ENCODE results near the gene PHF10.
"Not testable (repeated sequence)": the region's sequence is repeated elsewhere in the genome, so short reads cannot be mapped to it uniquely, and the experiment has no call there.

The PHF10 gene

DNA sequence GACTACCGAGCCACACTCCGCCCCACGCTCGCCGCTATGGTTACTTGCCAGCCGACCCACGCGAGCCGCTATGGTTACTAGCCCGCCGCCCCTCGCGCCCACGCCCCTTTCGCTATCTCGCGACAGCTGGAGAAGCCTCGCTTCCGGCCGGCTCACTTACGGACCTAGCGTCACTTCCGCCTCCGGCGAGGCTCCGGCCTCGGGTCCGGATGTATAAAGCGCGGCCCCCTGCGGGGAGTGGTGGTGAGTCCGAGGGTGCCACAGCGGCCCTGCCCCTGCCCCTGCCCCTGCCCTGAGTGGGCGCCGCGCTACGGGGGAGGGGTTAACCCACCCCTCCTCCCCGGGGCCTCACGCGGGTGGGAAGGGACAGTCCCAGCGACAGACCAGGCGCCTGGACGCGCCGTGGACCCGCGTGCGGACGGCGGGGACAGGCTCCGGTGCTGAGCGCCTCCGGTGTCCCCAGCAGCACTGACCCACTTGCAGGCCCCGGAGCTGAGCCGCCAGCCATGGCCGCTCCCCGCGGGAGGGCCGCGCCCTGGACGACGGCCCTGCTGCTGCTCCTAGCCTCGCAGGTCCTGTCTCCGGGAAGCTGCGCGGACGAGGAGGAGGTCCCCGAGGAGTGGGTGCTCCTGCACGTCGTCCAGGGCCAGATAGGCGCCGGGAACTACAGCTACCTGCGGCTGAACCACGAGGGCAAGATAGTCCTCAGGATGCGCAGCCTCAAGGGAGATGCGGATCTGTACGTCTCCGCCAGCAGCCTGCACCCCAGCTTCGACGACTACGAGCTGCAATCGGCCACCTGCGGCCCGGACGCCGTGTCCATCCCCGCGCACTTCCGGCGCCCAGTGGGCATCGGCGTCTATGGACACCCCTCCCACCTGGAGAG is 22.1 kb downstream of the PHF10 start, which contains the start of the genes C6orf120 and WDR27:
C6orf120 (plus strand) TSS at position 173 of the 886 bp plus-strand sequence; CDS start at position 507, 334 bp downstream.
WDR27 (minus strand) TSS at position 76 of the 886 bp plus-strand sequence. CDS start 13,024 bp downstream, outside the sequence.
- H3K27me3 Mint-ChIP-seq = no peaks in the 10 kb centered on the region
- peaks cover 13% of the 10 kb centered on the region for H3K36me3 Mint-ChIP-seq
- peak within 1 kb of the TSS; percentile 91 for H3K27ac Mint-ChIP-seq
- H3K9me3 Mint-ChIP-seq = no peaks in the 10 kb centered on the region
- H3K4me1 Mint-ChIP-seq = peaks cover 57% of the 10 kb centered on the region
- peak within 1 kb of the TSS; percentile 92 for H3K4me3 Mint-ChIP-seq

DNA sequence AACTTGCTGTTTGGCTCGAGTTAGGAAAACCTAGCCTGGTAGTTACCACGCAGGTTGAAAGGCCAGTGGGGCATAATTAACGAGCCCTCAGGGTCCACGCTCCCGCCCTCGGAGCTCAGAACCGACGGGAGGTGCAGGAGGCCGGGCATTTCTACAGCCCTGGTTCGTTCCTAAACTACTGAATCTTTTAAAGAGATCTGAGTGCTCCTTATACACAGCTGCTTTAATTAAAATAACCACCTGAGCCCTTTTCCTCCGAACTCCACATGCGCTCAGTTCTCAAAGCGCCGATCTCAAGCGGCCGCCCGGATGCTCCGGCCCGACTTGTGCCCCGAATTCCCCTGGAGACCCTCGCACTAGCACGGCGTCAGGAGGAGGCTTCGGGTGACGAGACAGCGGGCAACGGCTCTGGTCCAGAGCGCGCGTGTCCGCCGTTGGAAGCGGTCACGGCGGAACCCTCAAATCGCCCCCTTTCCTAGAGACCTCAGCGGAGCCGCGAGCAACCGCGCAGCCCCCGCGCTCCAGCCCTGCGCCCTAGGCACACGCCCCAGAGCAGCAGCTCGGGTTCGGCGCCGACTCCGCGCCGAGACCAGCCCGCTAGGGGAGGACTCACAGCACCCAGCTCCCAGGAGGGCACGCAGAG is 22.9 kb downstream of the PHF10 start:
- peak overlapping the region; percentile 91 for H3K27ac Mint-ChIP-seq
- H3K4me3 Mint-ChIP-seq = peak overlapping the region; percentile 91
- H3K9me3 Mint-ChIP-seq = no peaks in the 10 kb centered on the region
- peaks cover 49% of the 10 kb centered on the region for H3K4me1 Mint-ChIP-seq
- H3K27me3 Mint-ChIP-seq = no peaks in the 10 kb centered on the region
- peaks cover 11% of the 10 kb centered on the region for H3K36me3 Mint-ChIP-seq

DNA sequence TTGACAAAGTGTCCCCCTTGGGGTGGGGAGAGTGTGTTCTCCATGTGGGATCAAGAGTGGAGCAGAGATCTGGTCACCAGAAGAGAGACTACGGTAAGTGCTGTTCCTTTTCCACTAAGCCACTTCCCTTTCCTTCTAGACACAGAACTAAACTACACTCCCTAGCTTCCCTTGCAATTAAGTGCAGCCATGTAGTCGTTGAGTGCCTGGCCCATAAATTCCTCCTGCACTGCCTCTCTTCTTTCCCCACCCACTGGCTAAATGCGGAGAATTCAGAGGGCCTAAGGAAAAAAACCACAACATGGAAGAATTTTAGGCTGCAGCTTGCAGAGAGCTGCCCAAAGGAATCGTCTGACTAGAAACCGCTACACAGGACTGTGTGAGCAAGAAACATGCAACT is 24.0 kb downstream of the PHF10 start:
- H3K36me3 Mint-ChIP-seq = peaks cover 14% of the 10 kb centered on the region
- no peak overlapping the region for H3K27ac Mint-ChIP-seq
- no peaks in the 10 kb centered on the region for H3K27me3 Mint-ChIP-seq
- no peaks in the 10 kb centered on the region for H3K9me3 Mint-ChIP-seq
- peak overlapping the region; percentile 91 for H3K4me3 Mint-ChIP-seq
- peaks cover 39% of the 10 kb centered on the region for H3K4me1 Mint-ChIP-seq

DNA sequence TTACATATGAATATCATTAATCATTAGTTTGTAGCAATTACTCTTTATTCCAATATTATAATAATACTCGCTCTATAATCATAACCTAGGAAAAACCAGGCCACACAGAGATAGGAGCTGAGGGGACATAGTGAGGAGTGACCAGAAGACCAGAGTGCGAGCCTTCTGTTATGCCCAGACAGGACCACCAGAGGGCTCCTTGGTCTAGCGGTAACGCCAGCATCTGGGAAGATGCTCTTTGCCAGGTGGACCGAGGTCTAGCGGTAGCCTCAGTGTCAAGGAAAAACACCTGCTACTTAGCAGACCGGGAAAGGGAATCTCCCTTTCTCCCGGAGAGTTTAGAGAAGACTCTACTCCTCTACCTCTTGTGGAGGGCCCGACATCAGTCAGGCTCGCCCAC is 27.2 kb downstream of the PHF10 start:
- not testable (repeated sequence) for H3K9me3 Mint-ChIP-seq, H3K27ac Mint-ChIP-seq, H3K4me3 Mint-ChIP-seq, H3K27me3 Mint-ChIP-seq
- Mint-ChIP-seq H3K36me3 (peaks cover 15% of the 10 kb centered on the region), H3K4me1 (peaks cover 25% of the 10 kb centered on the region)

DNA sequence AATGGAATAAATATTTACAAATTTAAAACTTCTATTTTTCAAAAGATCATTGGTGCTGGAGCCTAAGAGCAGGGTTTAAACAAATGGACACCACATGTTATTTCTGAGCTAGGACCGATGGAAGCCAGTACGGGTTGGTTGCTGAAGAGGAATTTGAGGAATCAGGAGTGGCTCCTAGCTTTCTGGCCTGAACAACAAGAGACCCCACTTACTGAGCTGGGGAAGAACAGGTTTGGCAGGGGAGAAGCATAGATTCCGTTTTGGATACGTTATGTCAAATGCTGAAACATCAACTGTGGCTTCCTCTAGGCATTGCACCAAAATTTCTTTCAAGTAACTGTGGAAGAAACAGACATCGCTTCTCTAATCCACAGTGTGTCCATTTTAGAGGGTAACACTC is 29.2 kb downstream of the PHF10 start:
- H3K4me1 Mint-ChIP-seq = peaks cover 24% of the 10 kb centered on the region
- H3K4me3 Mint-ChIP-seq = no peak overlapping the region
- H3K27me3 Mint-ChIP-seq = no peaks in the 10 kb centered on the region
- peaks cover 22% of the 10 kb centered on the region for H3K36me3 Mint-ChIP-seq
- H3K9me3 Mint-ChIP-seq = peaks cover 5% of the 10 kb centered on the region
- no peak overlapping the region for H3K27ac Mint-ChIP-seq

DNA sequence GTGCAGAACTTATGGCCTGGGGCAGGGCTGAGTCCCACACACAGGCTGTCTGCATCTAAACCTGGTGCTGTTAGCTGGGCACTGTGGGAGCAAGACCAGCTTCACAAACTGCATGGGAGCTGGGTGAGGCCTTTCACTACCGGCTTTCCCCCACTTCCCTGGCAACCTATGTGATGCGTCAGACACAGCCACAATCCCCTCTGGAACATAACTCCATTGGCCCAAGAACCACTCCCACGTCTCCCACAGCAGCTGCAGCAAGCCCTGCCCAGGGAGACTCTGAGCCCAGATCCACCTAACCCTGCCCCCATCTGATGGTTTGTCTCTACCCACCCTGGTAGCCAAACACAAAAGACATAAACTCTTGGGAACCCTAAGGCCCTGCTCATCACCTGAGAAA is 31.8 kb downstream of the PHF10 start:
- Mint-ChIP-seq H3K9me3 (peaks cover 5% of the 10 kb centered on the region), H3K4me3 (no peak overlapping the region), H3K4me1 (peaks cover 11% of the 10 kb centered on the region), H3K27ac (no peak overlapping the region), H3K27me3 (no peaks in the 10 kb centered on the region), H3K36me3 (peaks cover 31% of the 10 kb centered on the region)

DNA sequence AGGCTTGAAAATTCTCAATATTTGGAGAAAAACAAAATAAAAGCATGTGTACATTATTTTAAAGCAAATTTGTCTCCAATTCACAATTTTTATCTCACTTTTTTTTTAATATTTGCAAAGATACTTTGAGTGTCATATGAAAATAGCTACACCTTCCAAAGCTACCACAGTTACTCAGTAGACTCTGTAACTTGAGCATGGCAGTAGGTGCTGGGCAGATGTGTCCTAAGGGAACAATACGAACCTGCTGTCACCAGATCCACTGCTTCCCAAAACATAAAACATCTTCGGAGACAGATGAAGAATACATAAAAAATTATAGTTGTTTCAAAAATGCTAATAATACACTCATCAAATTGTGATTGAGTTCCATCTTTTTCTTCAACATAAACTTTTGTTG is 33.0 kb downstream of the PHF10 start:
- peaks cover 11% of the 10 kb centered on the region for H3K4me1 Mint-ChIP-seq
- peaks cover 39% of the 10 kb centered on the region for H3K36me3 Mint-ChIP-seq
- H3K27ac Mint-ChIP-seq = no peak overlapping the region
- peaks cover 11% of the 10 kb centered on the region for H3K9me3 Mint-ChIP-seq
- no peaks in the 10 kb centered on the region for H3K27me3 Mint-ChIP-seq
- H3K4me3 Mint-ChIP-seq = no peak overlapping the region

DNA sequence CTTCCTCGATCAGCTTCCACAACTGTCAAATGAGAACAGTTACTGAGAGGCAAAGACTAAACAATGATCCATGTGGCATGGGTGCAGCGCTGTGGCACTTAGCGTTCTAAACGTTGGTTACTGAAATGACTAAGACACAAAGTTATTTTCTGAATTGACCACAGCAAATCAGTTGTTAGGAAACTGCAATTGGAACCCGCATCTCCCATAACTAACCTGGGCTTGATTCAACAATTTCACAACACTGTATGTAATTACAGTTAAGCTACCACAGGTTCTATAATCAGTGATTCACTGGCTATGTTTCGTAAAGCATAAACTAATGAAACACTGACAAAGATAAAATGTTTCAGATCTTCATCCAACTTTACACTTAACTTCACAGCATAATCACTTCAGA is 35.0 kb downstream of the PHF10 start:
- H3K4me1 Mint-ChIP-seq = peaks cover 11% of the 10 kb centered on the region
- peaks cover 49% of the 10 kb centered on the region for H3K36me3 Mint-ChIP-seq
- no peak overlapping the region for H3K4me3 Mint-ChIP-seq
- H3K27ac Mint-ChIP-seq = no peak overlapping the region
- H3K9me3 Mint-ChIP-seq = peaks cover 15% of the 10 kb centered on the region
- no peaks in the 10 kb centered on the region for H3K27me3 Mint-ChIP-seq

DNA sequence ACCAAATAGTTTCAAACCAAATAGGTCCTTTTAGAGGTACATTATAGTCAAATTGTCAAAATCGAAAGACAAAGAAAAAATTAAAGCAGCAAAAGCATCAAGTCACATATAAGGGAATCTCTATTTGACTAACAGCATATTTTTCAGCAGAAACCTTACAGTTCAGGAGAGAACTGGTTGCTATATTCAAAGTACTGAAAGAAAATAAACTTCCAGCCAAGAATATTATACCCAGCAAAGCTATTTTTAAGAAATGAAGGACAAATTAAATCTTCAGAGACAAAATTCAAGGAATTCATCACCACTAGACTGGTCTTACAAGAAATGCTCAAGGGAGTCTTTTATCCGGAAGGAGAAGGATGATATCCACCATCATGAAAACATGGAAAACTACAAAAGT is 38.4 kb downstream of the PHF10 start:
- Mint-ChIP-seq H3K9me3 (peaks cover 11% of the 10 kb centered on the region), H3K4me1 (peaks cover 11% of the 10 kb centered on the region), H3K27me3 (no peaks in the 10 kb centered on the region), H3K36me3 (peaks cover 50% of the 10 kb centered on the region), H3K4me3 (no peak overlapping the region), H3K27ac (no peak overlapping the region)

DNA sequence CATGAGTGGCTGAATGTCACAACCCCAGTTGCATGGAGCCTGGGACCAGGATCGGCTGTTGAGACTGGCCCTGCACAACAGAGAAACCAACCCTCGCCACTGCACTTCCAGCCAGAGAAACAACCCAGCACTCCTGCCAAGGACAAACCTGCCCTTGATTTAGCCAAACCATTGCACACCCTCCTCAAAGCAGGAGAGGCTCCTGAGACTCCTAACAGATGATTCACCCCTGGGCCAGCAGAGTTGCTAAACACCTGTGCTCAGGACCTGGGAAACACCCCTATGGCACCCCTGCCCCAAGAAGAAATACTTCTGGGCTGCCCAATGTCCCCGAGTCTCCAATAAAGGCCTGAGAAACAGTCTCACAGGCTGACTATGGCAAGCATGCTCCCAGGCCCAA is 40.2 kb downstream of the PHF10 start:
- Mint-ChIP-seq H3K4me1 (peaks cover 5% of the 10 kb centered on the region), H3K27me3 (no peaks in the 10 kb centered on the region), H3K27ac (no peak overlapping the region), H3K9me3 (peaks cover 11% of the 10 kb centered on the region), H3K4me3 (no peak overlapping the region), H3K36me3 (peaks cover 56% of the 10 kb centered on the region)

DNA sequence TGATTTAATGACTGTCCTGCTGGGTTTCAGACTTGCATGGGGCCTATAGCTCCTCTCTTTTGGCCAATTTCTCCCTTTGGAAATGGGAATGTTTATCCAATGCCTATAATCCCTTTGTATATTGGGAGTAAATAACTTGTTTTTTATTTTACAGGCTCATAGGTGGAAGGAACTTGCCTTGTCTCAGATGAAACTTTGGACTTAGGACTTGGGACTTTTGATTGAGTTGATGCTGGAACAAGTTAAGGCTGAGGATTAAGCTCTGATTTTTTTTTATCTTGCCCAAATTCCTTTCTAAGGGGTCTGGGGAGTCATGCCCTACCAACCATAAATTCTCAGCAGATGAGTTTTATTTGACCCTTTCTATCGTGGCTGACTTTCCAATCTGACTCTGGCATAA is 46.0 kb downstream of the PHF10 start:
- Mint-ChIP-seq H3K27ac (no peak overlapping the region), H3K4me1 (peaks cover 2% of the 10 kb centered on the region), H3K9me3 (no peaks in the 10 kb centered on the region), H3K4me3 (no peak overlapping the region), H3K27me3 (no peaks in the 10 kb centered on the region), H3K36me3 (peaks cover 50% of the 10 kb centered on the region)

DNA sequence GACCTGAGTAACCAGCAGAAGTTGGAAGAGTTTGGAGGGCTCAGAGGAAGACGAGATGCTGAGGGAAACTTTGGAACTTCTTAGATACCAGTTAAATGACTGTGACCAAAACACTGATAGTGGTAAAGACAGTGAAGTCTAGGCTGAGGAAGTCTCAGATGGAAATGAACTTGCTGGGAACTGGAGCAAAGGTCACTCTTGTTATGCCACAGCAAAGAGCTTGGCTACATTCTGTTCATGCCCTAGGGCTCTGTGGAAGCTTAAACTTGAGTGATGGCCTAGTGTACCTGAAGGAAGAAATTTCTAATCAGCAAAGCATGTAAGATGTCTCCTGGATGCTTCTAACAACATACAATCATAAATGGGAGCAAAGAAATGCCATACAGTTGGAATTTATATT is 47.2 kb downstream of the PHF10 start:
- no peak overlapping the region for H3K27ac Mint-ChIP-seq
- H3K4me3 Mint-ChIP-seq = no peak overlapping the region
- H3K9me3 Mint-ChIP-seq = no peaks in the 10 kb centered on the region
- no peaks in the 10 kb centered on the region for H3K4me1 Mint-ChIP-seq
- no peaks in the 10 kb centered on the region for H3K27me3 Mint-ChIP-seq
- H3K36me3 Mint-ChIP-seq = peaks cover 47% of the 10 kb centered on the region

DNA sequence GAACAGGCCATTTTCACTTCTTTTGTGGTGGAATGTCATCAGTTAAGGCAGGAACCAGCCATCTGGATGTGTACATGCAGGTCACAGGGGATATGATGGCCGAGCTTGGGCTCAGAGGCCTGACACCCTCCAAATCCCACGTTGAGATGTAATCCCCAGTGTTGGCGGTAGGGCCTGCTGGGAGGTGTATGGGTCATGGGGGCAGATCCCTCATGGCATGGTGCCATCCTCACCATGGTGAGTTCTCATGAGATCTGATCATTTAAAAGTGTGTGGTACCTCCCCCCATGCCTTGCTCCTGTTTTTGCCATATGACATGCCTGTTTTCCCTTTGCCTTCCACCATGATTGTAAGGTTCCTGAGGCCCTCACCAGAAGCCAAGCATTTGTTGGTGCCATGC is 49.3 kb downstream of the PHF10 start:
- Mint-ChIP-seq H3K4me3 (no peak overlapping the region), H3K27ac (no peak overlapping the region), H3K9me3 (no peaks in the 10 kb centered on the region), H3K27me3 (no peaks in the 10 kb centered on the region), H3K4me1 (peaks cover under 1% of the 10 kb centered on the region), H3K36me3 (peaks cover 33% of the 10 kb centered on the region)

DNA sequence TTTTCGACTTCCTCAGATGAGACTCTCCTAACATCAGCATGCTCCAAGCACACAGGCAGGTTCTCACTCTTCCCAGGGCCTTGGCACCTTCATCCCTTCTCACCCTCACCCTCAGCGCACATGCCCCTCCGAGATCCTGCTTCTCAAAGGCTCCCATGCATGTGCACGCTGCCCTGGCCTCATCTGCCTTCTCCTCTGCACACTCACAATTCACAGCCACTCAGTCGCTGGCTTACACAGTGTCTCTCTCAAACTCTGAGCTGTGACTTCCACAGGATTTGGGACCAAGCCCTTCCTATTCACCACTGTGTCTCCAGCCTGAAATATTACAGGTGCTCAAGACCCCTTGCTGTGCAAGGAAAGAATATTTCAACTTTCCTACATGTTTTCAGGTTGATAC is 52.7 kb downstream of the PHF10 start:
- H3K9me3 Mint-ChIP-seq = no peaks in the 10 kb centered on the region
- no peak overlapping the region for H3K4me3 Mint-ChIP-seq
- H3K36me3 Mint-ChIP-seq = peaks cover 22% of the 10 kb centered on the region
- H3K4me1 Mint-ChIP-seq = peaks cover 9% of the 10 kb centered on the region
- H3K27ac Mint-ChIP-seq = no peak overlapping the region
- H3K27me3 Mint-ChIP-seq = no peaks in the 10 kb centered on the region

DNA sequence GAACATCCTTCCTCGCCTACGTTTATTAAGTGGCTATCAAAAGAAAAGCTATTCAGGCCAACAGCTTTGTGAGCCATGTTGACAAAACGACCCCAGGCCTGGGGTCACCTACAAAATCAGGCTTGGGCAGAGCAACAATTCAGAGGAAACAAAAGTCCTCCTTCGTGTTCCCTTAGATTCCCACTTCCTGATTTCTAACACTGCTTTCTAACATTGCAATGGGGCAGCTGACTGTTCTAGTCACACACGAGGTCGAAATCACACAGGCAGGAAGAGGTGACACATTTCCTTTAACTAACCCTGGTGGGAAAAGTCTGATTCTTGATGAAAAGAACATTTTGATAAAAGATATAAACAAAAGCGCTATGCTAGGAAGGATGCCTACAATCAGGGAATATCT is 54.4 kb downstream of the PHF10 start:
- Mint-ChIP-seq H3K4me1 (peaks cover 9% of the 10 kb centered on the region), H3K36me3 (peaks cover 17% of the 10 kb centered on the region), H3K4me3 (no peak overlapping the region), H3K27me3 (no peaks in the 10 kb centered on the region), H3K9me3 (no peaks in the 10 kb centered on the region), H3K27ac (peak overlapping the region; percentile 18)

DNA sequence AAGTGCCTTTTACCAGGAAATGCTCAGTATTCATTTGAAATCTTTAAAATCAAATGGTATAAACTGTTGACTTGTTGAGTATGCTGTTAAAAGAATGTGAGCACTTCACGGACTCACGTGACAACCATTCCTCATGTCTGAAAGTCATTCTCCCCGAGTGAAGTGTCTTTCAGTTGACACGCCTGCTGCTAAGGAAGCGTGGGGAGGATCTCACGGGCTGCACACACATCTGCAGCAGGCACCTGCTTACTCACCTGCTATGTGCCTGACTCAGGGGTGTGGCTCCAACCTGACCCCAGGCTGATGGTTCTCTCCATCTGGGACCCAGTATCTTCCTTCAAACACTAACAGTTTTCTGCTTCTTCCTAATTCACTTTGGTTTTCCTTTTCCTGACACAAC is 55.2 kb downstream of the PHF10 start:
- Mint-ChIP-seq H3K27me3 (no peaks in the 10 kb centered on the region), H3K36me3 (peaks cover 13% of the 10 kb centered on the region), H3K9me3 (no peaks in the 10 kb centered on the region), H3K4me1 (peaks cover 9% of the 10 kb centered on the region), H3K4me3 (no peak overlapping the region), H3K27ac (no peak overlapping the region)
